Measurements from ENCODE around the gene ZXDC. TPM values are rescaled to one million over a fixed set of nuclear protein-coding genes. Genes with fewer than 3 reads are reported as not detected.

ZXDC gene
- total and polyA plus RNA-seq, 7 experiments from 2014 or later, result 10.3 to 71.9 (median 61.0) TPM

DNA sequence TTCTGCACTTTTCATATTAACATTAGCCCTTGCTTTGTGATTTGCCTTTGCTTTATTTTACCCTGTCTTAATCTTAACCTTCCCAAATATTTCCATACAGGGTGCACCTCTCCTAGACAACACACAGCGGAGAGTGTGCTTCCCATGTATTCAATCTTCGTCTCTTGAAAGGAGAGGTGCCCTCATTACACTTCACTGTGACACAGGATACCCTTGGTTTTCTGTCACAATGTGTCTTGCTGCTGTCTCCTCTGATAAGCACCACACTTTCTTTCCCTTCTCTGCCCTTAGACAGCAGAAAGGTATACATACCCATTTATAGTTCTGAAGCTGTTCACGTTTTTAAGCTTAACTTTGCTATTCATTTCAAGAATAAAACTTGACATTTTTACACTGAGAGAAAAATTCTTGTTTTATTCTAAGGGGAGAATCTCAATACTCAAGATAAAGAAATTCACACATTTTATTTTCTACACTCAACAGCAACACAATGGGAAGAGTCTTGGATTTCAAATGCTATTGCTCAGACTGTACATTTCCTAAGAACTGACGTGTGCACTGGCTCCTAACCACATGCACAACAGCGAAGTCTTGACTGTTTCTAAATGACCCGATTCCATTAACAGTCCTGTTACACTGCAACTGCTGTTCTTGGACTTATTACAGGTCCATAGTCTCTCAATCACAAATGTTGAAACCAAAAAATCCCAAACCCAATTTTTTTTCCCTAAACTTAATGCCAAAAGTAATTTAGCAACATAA is 21.1 kb downstream of the ZXDC start:
- DNase-seq (no peak), ATAC-seq (no peak)
- H3K27ac ChIP-seq (ENCODE audit: low read depth, low read length), result no peak overlapping the region
- H3K4me3 Mint-ChIP-seq, result no peak overlapping the region
- no peaks in the 10 kb centered on the region for H3K9me3 ChIP-seq (ENCODE audit: control insufficient read depth in 2 of 3, low read length in 3 of 3)
- H3K36me3 ChIP-seq (ENCODE audit: control insufficient read depth in 2 of 3, insufficient read depth in 3 of 3, low read length in 3 of 3), result peaks cover 0 to 82% (median 7%) of the 10 kb centered on the region in 3 experiments
- H3K36me3 Mint-ChIP-seq, result peaks cover 11 to 56% (median 37%) of the 10 kb centered on the region in 5 donors
- peaks cover 4 to 33% (median 13%) of the 10 kb centered on the region in 7 donors for H3K4me1 Mint-ChIP-seq
- CTCF ChIA-PET, result no interaction called here
- H3K4me1 ChIP-seq (ENCODE audit: control insufficient read depth in 2 of 2, insufficient read depth in 2 of 2, low read length in 2 of 2), result no peaks in the 10 kb centered on the region
- H3K4me3 ChIP-seq (ENCODE audit: low read length), result no peak overlapping the region
- H3K9me3 Mint-ChIP-seq, result no peaks in the 10 kb centered on the region
- no peaks in the 10 kb centered on the region for H3K27me3 ChIP-seq (ENCODE audit: control insufficient read depth in 2 of 2, insufficient read depth in 2 of 2, low read length in 2 of 2)
- POLR2A ChIA-PET, result no interaction called here
- intact Hi-C loops (cut with micrococcal nuclease), result no loop called here
- no peak overlapping the region for H3K27ac Mint-ChIP-seq
- no peaks in the 10 kb centered on the region for H3K27me3 Mint-ChIP-seq

GRCh38 chr3:126454025-126454424 is 21.7 kb downstream of the ZXDC start:
- H3K36me3 Mint-ChIP-seq, result peaks cover 11 to 53% (median 35%) of the 10 kb centered on the region in 5 donors

DNA sequence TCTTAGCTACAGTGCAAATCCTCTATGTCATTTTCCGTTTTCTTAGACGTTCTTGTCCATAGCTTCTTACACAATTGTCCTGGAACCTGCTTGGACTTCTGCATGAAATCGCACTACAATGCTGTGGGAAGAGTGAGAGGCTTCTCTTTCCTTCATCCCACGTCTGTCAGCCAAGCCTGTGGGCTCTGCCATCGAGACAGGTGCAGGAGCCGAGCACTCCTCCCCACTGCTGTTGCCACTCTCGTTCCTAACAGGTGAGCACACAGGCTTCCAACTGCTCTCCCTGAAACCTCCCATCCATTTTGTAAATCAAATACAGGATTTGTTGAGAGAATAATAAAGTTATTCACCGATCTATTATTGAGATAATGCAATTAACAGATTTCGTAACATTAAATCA is 23.5 kb downstream of the ZXDC start:
- CTCF ChIA-PET, result no interaction called here
- H3K9me3 ChIP-seq (ENCODE audit: control insufficient read depth in 2 of 3, low read length in 3 of 3), result no peaks in the 10 kb centered on the region
- H3K36me3 Mint-ChIP-seq, result peaks cover 8 to 43% (median 27%) of the 10 kb centered on the region in 5 donors
- H3K27ac ChIP-seq (ENCODE audit: low read depth, low read length), result no peak overlapping the region
- no peak overlapping the region for H3K4me3 ChIP-seq (ENCODE audit: low read length)
- H3K27ac Mint-ChIP-seq, result no peak overlapping the region
- DNase-seq (no peak), ATAC-seq (no peak)
- intact Hi-C loops (cut with micrococcal nuclease), result no loop called here
- H3K4me1 Mint-ChIP-seq, result peaks cover 4 to 26% (median 9%) of the 10 kb centered on the region in 7 donors
- no peaks in the 10 kb centered on the region for H3K4me1 ChIP-seq (ENCODE audit: control insufficient read depth in 2 of 2, insufficient read depth in 2 of 2, low read length in 2 of 2)
- H3K4me3 Mint-ChIP-seq, result no peak overlapping the region
- H3K27me3 ChIP-seq (ENCODE audit: control insufficient read depth in 2 of 2, insufficient read depth in 2 of 2, low read length in 2 of 2), result no peaks in the 10 kb centered on the region
- POLR2A ChIA-PET, result no interaction called here
- H3K9me3 Mint-ChIP-seq, result no peaks in the 10 kb centered on the region
- H3K27me3 Mint-ChIP-seq, result no peaks in the 10 kb centered on the region
- H3K36me3 ChIP-seq (ENCODE audit: control insufficient read depth in 2 of 3, insufficient read depth in 3 of 3, low read length in 3 of 3), result peaks cover 0 to 89% (median 0%) of the 10 kb centered on the region in 3 experiments

More at GRCh38 chr3:126454025-126454424, 21.7 kb downstream of the ZXDC start:
- Mint-ChIP-seq H3K4me1 (peaks cover 4 to 33% (median 12%) of the 10 kb centered on the region in 7 donors), H3K27ac (no peak overlapping the region), H3K9me3 (no peaks in the 10 kb centered on the region), H3K4me3 (no peak overlapping the region), H3K27me3 (no peaks in the 10 kb centered on the region)
- CTCF ChIA-PET, result no interaction called here
- Histone ChIP-seq H3K27ac (ENCODE audit: low read depth, low read length) (no peak overlapping the region), H3K36me3 (ENCODE audit: control insufficient read depth in 2 of 3, insufficient read depth in 3 of 3, low read length in 3 of 3) (peaks cover 0 to 82% (median 5%) of the 10 kb centered on the region in 3 experiments), H3K4me1 (ENCODE audit: control insufficient read depth in 2 of 2, insufficient read depth in 2 of 2, low read length in 2 of 2) (no peaks in the 10 kb centered on the region), H3K4me3 (ENCODE audit: low read length) (no peak overlapping the region), H3K9me3 (ENCODE audit: control insufficient read depth in 2 of 3, low read length in 3 of 3) (no peaks in the 10 kb centered on the region), H3K27me3 (ENCODE audit: control insufficient read depth in 2 of 2, insufficient read depth in 2 of 2, low read length in 2 of 2) (no peaks in the 10 kb centered on the region)
- ATAC-seq (no peak), DNase-seq (no peak)
- intact Hi-C loops (cut with micrococcal nuclease), result no loop called here
- POLR2A ChIA-PET, result no interaction called here

- Histone ChIP-seq H3K36me3 (ENCODE audit: control insufficient read depth in 2 of 3, insufficient read depth in 3 of 3, low read length in 3 of 3) (peaks cover 0 to 82% (median 0%) of the 10 kb centered on the region in 3 experiments), H3K4me3 (ENCODE audit: low read length) (no peak overlapping the region), H3K9me3 (ENCODE audit: control insufficient read depth in 2 of 3, low read length in 3 of 3) (no peaks in the 10 kb centered on the region), H3K4me1 (ENCODE audit: control insufficient read depth in 2 of 2, insufficient read depth in 2 of 2, low read length in 2 of 2) (no peaks in the 10 kb centered on the region), H3K27ac (ENCODE audit: low read depth, low read length) (no peak overlapping the region), H3K27me3 (ENCODE audit: control insufficient read depth in 2 of 2, insufficient read depth in 2 of 2, low read length in 2 of 2) (no peaks in the 10 kb centered on the region)
- no peak for DNase-seq
- Mint-ChIP-seq H3K4me1 (peaks cover 0 to 20% (median 6%) of the 10 kb centered on the region in 7 donors), H3K9me3 (no peaks in the 10 kb centered on the region), H3K27me3 (no peaks in the 10 kb centered on the region), H3K36me3 (peaks cover 7 to 37% (median 24%) of the 10 kb centered on the region in 5 donors), H3K4me3 (no peak overlapping the region), H3K27ac (peak overlapping the region in 2 of 9 donors; percentile 9 to 15)
- intact Hi-C loops (cut with micrococcal nuclease), result no loop called here
- ATAC-seq, result no peak
- POLR2A ChIA-PET, result no interaction called here
- CTCF ChIA-PET, result no interaction called here
Measured at GRCh38 chr3:126451511-126451910, 24.2 kb downstream of the ZXDC start.

- H3K36me3 Mint-ChIP-seq, result peaks cover 7 to 39% (median 23%) of the 10 kb centered on the region in 5 donors
- H3K4me1 Mint-ChIP-seq, result peaks cover 0 to 20% (median 9%) of the 10 kb centered on the region in 7 donors
- intact Hi-C loops (cut with micrococcal nuclease), result no loop called here
- ChIA-PET POLR2A (no interaction called here), CTCF (no interaction called here)
- H3K4me1 ChIP-seq (ENCODE audit: control insufficient read depth in 2 of 2, insufficient read depth in 2 of 2, low read length in 2 of 2), result no peaks in the 10 kb centered on the region
- no peaks in the 10 kb centered on the region for H3K27me3 Mint-ChIP-seq
- no peak overlapping the region for H3K4me3 Mint-ChIP-seq
- no peak for ATAC-seq
- H3K9me3 Mint-ChIP-seq, result no peaks in the 10 kb centered on the region
- peaks cover 0 to 82% (median 0%) of the 10 kb centered on the region in 3 experiments for H3K36me3 ChIP-seq (ENCODE audit: control insufficient read depth in 2 of 3, insufficient read depth in 3 of 3, low read length in 3 of 3)
- H3K27me3 ChIP-seq (ENCODE audit: control insufficient read depth in 2 of 2, insufficient read depth in 2 of 2, low read length in 2 of 2), result no peaks in the 10 kb centered on the region
- no peaks in the 10 kb centered on the region for H3K9me3 ChIP-seq (ENCODE audit: control insufficient read depth in 2 of 3, low read length in 3 of 3)
- H3K27ac ChIP-seq (ENCODE audit: low read depth, low read length), result no peak overlapping the region
- no peak for DNase-seq
- H3K27ac Mint-ChIP-seq, result peak overlapping the region in 1 of 9 donors; percentile 16
- no peak overlapping the region for H3K4me3 ChIP-seq (ENCODE audit: low read length)
Measured at GRCh38 chr3:126450744-126451143, 24.9 kb downstream of the ZXDC start.

DNA sequence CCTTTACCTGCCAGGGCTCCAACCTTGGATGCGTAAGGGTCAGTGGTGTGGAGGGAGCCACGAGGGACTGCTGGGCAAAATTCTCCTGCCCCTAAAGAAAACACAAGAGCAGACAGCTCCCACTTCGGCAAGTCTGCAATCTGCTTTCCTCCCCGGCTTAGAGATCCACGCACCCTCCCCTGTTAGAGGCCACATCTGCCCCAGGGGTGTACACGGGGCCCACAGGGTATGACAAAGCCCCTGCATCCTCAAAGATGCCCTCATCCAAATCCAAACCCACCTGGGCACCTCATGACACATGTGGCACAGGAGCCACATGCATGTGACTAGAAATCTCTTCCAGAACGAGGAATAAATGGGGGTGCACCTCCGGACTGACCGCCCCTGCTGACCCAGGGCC is 25.5 kb downstream of the ZXDC start:
- ChIA-PET POLR2A (no interaction called here), CTCF (no interaction called here)
- peaks cover 7 to 37% (median 21%) of the 10 kb centered on the region in 5 donors for H3K36me3 Mint-ChIP-seq
- Histone ChIP-seq H3K27me3 (ENCODE audit: control insufficient read depth in 2 of 2, insufficient read depth in 2 of 2, low read length in 2 of 2) (no peaks in the 10 kb centered on the region), H3K4me1 (ENCODE audit: control insufficient read depth in 2 of 2, insufficient read depth in 2 of 2, low read length in 2 of 2) (no peaks in the 10 kb centered on the region), H3K27ac (ENCODE audit: low read depth, low read length) (no peak overlapping the region), H3K9me3 (ENCODE audit: control insufficient read depth in 2 of 3, low read length in 3 of 3) (no peaks in the 10 kb centered on the region), H3K4me3 (ENCODE audit: low read length) (no peak overlapping the region), H3K36me3 (ENCODE audit: control insufficient read depth in 2 of 3, insufficient read depth in 3 of 3, low read length in 3 of 3) (peaks cover 0 to 81% (median 0%) of the 10 kb centered on the region in 3 experiments)
- peak overlapping the region in 1 of 9 donors; percentile 56 for H3K27ac Mint-ChIP-seq
- H3K4me1 Mint-ChIP-seq, result peaks cover 0 to 20% (median 6%) of the 10 kb centered on the region in 7 donors
- ATAC-seq (no peak), DNase-seq (no peak)
- intact Hi-C loops (cut with micrococcal nuclease), result no loop called here
- H3K9me3 Mint-ChIP-seq, result no peaks in the 10 kb centered on the region
- no peaks in the 10 kb centered on the region for H3K27me3 Mint-ChIP-seq
- no peak overlapping the region for H3K4me3 Mint-ChIP-seq

- no peaks in the 10 kb centered on the region for H3K9me3 Mint-ChIP-seq
- H3K27ac Mint-ChIP-seq, result peak overlapping the region in 1 of 9 donors; percentile 56
- ATAC-seq (no peak), DNase-seq (no peak)
- Histone ChIP-seq H3K27ac (ENCODE audit: low read depth, low read length) (no peak overlapping the region), H3K4me1 (ENCODE audit: control insufficient read depth in 2 of 2, insufficient read depth in 2 of 2, low read length in 2 of 2) (no peaks in the 10 kb centered on the region), H3K27me3 (ENCODE audit: control insufficient read depth in 2 of 2, insufficient read depth in 2 of 2, low read length in 2 of 2) (no peaks in the 10 kb centered on the region), H3K9me3 (ENCODE audit: control insufficient read depth in 2 of 3, low read length in 3 of 3) (no peaks in the 10 kb centered on the region), H3K36me3 (ENCODE audit: control insufficient read depth in 2 of 3, insufficient read depth in 3 of 3, low read length in 3 of 3) (peaks cover 0 to 77% (median 0%) of the 10 kb centered on the region in 3 experiments), H3K4me3 (ENCODE audit: low read length) (no peak overlapping the region)
- intact Hi-C loops (cut with micrococcal nuclease), result no loop called here
- no peak overlapping the region for H3K4me3 Mint-ChIP-seq
- H3K27me3 Mint-ChIP-seq, result no peaks in the 10 kb centered on the region
- CTCF ChIA-PET, result no interaction called here
- H3K36me3 Mint-ChIP-seq, result peaks cover 7 to 35% (median 15%) of the 10 kb centered on the region in 5 donors
- POLR2A ChIA-PET, result no interaction called here
- H3K4me1 Mint-ChIP-seq, result peaks cover 0 to 18% (median 6%) of the 10 kb centered on the region in 7 donors
Measured at GRCh38 chr3:126449621-126450051, 26.1 kb downstream of the ZXDC start.

Data from naive thymus-derived CD4-positive, alpha-beta T cell (primary cell).